NCI-H146 (cell line): ENCODE data around the gene MRPL21.
A peak's percentile ranks its signal among the peaks of the same experiment; 100 is the strongest.
"Not testable (repeated sequence)": the region's sequence is repeated elsewhere in the genome, so short reads cannot be mapped to it uniquely, and the experiment has no call there.

Experiments used
- DNase-seq: peaks from one replicate; lab custom pipeline; 2025; lab: John Stamatoyannopoulos, UW

MRPL21 gene

DNA sequence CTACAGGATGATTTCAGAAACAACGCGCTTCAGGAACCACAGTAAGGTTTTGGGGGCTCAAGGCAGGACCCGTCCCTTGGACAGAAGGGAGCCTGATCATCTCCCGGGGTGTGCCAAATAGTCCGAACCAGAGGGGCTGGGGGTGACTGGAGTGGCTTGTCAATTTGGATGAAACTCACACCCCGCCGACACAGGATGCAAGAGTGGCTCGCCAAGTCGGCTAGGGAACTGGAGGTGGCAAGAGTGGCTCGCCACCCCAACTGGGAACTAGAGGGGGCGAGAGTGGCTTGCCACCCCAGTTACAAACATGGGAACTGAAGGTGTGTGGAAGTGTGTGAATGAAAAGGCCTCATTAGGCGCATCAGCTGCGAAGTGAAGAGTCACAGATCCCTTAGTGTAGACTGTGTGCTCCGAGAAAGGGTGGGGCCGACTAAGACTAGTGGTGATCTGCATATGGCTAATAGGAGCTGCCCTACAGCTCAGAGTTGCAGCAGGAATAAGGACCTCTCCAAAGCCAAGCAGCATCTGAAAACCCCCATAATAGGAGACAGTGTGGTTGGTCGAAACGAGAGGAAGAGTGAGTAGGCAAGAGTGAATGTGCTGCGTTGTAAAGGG, 35.3 kb downstream of the MRPL21 start:
- no peak for DNase-seq

GRCh38 chr11:68867066-68867465, 36.6 kb downstream of the MRPL21 start:
- no peak for DNase-seq

- DNase-seq: no peak
Observed at GRCh38 chr11:68865241-68865640, 38.4 kb downstream of the MRPL21 start.

GRCh38 chr11:68863553-68864265, 39.9 kb downstream of the MRPL21 start:
- DNase-seq: no peak

DNA sequence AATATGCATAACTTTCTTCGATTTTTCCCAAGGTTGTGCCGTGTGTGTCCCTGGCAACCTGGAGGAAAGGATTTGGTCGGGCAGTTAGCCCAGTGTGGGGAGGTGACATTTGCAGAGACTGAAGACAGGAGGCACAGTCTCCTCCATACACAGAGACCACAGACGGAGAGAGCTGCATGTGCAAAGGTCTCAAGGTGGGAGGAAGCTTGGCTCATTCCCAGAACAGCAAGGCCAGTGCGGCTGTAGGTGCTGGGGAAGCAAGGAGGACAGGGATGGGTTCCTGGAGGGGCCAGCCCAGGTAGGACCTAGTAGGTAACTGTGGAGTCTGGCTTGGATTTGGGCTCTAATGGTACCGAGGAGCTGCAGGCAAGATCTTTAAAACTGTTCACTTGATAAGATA, 41.2 kb downstream of the MRPL21 start:
- DNase-seq: no peak

DNA sequence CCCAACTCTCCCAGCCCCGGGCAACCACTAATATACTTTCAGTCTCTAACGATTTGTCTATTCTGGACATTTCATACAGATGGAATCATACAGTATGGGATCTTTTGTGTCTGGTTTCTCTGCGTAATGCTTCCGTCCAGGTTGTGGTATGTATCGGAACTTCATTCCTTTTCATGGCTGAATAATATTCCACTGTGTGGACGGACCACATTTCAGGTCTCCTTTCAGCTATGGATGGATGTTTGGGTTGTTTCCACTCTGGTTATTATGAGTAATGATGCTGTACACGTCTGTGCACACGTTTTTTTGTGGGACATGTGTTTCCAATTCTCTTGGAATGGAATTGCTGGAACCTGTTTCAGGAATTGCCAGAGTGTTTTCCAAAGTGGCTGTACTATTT, 44.5 kb downstream of the MRPL21 start:
- no peak for DNase-seq

DNA sequence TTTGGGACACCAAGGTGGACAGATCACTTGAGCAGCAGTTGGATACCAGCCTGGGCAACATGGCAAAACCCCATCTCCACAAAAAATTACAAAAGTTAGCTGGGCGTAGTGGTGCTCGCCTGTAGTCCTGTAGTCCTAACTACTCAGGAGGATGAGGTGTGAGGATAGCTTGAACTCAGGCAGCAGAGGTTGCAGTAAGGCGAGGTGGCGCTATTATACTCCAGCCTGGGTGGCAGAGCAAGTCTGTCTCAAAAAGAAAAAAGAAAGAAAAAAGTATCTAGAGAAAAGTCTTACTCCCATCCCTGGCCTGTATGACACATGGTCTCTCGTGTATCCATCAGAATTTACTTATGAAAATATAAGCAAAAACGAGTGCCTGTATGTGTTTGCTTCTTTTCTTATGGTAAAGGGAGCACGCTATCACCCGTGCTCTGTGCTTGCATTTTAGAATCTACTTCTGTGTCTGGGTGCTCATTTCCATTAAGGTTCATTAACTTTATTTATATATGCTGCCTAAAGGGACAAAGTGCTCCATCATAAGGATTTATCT, 46.5 kb downstream of the MRPL21 start:
- no peak for DNase-seq

DNA sequence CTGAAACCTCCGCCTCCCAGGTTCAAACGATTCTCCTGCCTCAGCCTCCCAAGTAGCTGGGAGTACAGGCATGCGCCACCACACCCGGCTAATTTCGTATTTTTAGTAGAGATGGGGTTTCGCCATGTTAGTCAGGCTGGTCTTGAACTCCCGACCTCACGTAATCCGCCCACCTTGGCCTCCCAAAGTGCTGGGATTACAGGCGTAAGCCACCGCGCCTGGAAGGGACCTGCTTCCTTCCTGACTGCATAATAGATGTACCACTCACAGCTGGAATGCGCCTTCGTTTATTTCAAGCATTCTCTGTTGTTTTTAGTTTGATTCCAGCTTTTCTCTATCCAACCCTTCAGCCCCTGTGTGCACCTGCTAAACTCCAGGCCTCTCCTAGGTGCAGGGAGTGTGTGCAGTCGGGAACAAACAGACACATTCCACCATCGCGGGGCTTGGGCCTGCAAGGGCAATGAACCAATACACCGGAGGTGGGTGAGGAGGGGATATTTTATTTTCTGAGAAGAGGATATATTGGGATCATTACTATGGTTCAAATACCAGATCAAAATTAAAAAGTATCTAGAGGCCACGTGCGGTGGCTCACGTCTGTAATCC, 47.1 kb downstream of the MRPL21 start:
- not testable (repeated sequence) for DNase-seq

DNA sequence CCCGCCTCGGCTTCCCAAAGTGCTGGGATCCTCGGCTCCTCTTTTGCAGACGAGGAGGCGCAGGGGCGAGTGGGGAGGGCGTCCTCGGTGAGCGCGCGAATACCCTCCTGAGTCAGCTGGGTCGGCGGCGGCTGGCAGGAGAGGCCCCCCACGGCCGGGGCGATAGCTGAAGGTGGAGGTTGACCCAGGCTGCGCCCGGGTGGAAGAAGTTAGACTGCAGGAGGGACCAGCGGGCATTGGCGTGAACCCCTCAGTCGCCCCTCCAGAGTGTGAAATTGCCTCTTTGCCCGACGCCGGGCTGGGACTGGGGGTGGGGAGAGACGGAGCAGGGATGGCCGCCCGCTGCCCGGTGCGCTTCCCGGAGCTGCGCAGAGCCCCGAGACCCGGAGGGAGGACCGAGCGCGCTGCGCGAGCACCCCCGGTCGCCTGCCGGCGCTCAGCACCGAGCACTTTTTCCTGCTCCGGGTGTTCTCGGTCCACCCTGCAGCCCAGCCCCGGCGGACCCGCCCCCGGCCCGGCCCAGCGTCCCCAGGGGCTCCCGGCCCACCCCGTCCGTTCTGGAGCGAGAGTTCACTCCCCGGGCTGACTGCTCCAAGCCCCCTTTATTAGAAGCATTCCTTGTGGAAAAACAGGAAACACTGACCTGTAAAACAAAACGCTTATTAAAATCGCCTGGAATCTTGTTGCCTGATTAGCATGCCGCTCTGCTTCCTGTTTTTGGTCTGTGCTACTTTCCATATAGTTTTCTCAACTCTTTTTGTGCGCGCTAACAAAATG, 48.2 kb downstream of the MRPL21 start:
- no peak for DNase-seq

GRCh38 chr11:68854273-68854958, 49.2 kb downstream of the MRPL21 start:
- no peak for DNase-seq

GRCh38 chr11:68852628-68853027, 51.0 kb downstream of the MRPL21 start:
- DNase-seq: no peak

DNA sequence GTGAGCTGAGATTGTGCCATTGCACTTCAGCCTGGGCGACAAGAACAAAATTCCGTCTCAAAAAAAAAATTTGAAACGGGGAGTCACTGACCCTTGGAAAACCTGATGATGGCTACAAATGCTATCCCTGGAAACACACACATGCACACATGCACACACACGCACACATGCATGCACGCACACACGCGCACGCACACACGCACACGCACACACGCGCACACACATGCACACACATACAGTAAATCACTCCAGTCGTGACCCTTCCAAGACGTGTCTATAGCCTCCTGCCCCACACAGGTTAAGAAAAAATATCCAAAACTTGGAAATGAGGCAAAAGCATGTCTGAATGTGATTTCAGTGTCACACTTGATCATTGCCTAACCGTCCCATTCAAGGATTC, 55.2 kb downstream of the MRPL21 start:
- no peak for DNase-seq

DNA sequence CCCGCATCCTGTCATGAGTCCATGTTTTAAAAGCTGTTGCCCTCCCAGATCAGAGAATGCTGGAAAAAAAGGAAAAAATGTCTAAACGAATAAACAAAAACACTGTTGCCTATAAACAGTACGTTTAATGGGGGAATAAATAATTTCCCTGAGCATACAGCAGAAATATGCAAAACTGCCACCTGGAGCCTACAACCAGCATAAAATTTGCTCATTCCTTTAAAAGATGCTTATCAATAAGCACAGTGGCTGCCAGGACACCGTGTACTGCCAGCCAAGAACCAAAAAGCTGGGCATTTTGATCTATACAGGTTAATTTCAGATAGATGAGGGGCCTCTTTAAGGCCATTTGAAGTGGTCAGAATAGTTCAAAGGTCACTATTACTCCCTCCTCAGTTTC, 56.2 kb downstream of the MRPL21 start:
- no peak for DNase-seq

GRCh38 chr11:68845351-68846002, 58.2 kb downstream of the MRPL21 start:
- DNase-seq: peak; percentile 16

DNA sequence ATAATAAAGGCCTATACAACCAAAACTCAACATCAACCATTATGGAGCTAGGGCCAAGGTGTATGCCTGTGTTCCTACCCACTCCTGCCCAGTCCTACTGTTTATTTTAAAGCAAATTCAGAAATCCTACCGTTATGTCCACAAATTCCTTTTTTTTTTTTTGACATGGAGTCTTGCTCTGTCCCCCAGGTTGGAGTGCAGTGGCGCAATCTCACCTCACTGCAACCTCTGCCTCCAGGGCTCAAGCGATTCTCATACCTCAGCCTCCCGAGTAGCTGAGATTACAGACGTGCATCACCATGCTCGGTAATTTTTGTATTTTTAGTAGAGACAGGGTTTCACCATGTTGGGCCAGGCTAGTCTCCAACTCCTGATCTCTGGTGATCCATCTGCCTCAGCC, 58.8 kb downstream of the MRPL21 start:
- no peak for DNase-seq

GRCh38 chr11:68844376-68844775, 59.3 kb downstream of the MRPL21 start:
- DNase-seq: no peak

GRCh38 chr11:68843703-68844312, 59.8 kb downstream of the MRPL21 start:
- peak; percentile 89 for DNase-seq

DNA sequence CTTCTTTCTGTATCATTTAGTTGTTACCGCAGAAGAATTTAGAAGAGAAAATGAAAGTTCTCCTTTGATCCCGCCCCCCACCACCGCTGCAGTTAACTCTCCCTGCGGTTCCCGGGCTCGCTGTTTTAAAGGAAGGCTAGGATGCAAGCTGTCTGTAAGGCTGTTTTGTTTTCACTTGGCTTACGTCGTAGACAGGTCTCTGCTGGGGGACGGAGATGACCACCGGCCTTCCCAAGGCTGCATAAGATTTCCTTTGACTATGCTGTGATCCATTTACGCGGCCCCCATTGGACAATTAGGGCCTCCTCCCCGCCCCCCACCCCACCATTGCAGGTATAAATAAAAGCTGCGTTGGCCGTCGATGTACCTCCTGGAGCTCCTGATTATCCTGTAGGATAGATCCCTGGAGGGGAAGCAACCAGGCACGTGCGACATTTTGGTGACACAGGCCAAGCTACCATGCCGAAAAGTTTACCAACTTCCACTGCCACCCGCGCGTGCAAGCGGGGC, 60.5 kb downstream of the MRPL21 start:
- peak; percentile 43 for DNase-seq

- no peak for DNase-seq
Observed at GRCh38 chr11:68842427-68843051, 61.1 kb downstream of the MRPL21 start.
